Endothelial cell of umbilical vein (primary cell): Measurements from ENCODE around the gene CPB2. TPM values are rescaled to one million over a fixed set of nuclear protein-coding genes. Genes with fewer than 3 reads are reported as not detected.

Experiments
- BruUV-seq: library from RNA; stranded (reverse); fragments of 400-500 nt; replicated peaks from 2 replicates; lab custom pipeline; 2021; lab: Mats Ljungman, UMichigan
- CTCF ChIA-PET: fragments of 300-600, 350-600 bp; sonication (Branson Sonifier 250); formaldehyde crosslinking; loops from one replicate; lab custom pipeline; 2021; ENCODE audit warnings: antibody characterized with exemption, inconsistent platforms; lab: Charles Lee
- POLR2A ChIA-PET: fragments of 300-600, 350-600 bp; sonication (Branson Sonifier 250); formaldehyde crosslinking; loops from one replicate; lab custom pipeline; 2021; ENCODE audit warnings: antibody characterized with exemption, inconsistent platforms; lab: Charles Lee
- DNase-seq: peaks from one replicate; pipeline ENCODE4 v3.0.0-alpha.2; 2011; ENCODE audit warnings: low read depth, low spot score
- FAIRE-seq: peaks from 2 replicates; lab custom pipeline; 2011; peaks lifted over from hg19 to GRCh38; lab: Jason Lieb, UNC
- H2AFZ ChIP-seq: 2 replicates; pipeline ENCODE4 v1.6.0; 2012; ENCODE audit warnings: low read depth, low read length, control low read depth, inconsistent platforms
- H3K27ac ChIP-seq: 2 replicates; pipeline ENCODE4 v1.5.1; 2011; ENCODE audit warnings: low read depth, mild to moderate bottlenecking, control low read depth, low read length, moderate library complexity; ENCODE audit not compliant: insufficient read depth
- H3K27me3 ChIP-seq, 2 experiments: 2 replicates each; pipeline versions ENCODE4 v1.6.0 to v1.6.1; 2011; ENCODE audit warnings: low read length in 2 of 2, mixed read lengths in 1 of 2; ENCODE audit not compliant: control insufficient read depth in 2 of 2, insufficient read depth in 2 of 2
- H3K36me3 ChIP-seq, 2 experiments: 2 replicates in 1 of 2; 3 replicates in 1 of 2; pipeline ENCODE4 v1.5.1; 2011; ENCODE audit warnings: low read length in 2 of 2, mild to moderate bottlenecking in 1 of 2, moderate library complexity in 1 of 2; ENCODE audit not compliant: control insufficient read depth in 2 of 2, insufficient read depth in 2 of 2; ENCODE audit errors: extremely low read depth in 1 of 2
- H3K4me1 ChIP-seq: 3 replicates; pipeline ENCODE4 v1.5.1; 2011; ENCODE audit warnings: mild to moderate bottlenecking, low read length; ENCODE audit not compliant: control insufficient read depth, insufficient read depth; ENCODE audit errors: extremely low read depth
- H3K4me2 ChIP-seq: 2 replicates; pipeline ENCODE4 v1.6.1; 2011; ENCODE audit warnings: low read length, control low read depth, mixed read lengths; ENCODE audit not compliant: insufficient read depth
- H3K4me3 ChIP-seq, 3 experiments: fragments of 200-600 bp in 1 of 3; sonication (generic), shearing (Covaris generic) in 1 of 3; replicated peaks in 1 of 3; 2 replicates each; pipeline ENCODE4 v1.5.1; 2011 to 2016; ENCODE audit warnings: control low read depth in 3 of 3, low read length in 3 of 3, mild to moderate bottlenecking in 2 of 3, inconsistent platforms in 1 of 3, low read depth in 1 of 3, moderate library complexity in 1 of 3; ENCODE audit not compliant: insufficient read depth in 1 of 3
- H3K79me2 ChIP-seq: 2 replicates; pipeline ENCODE4 v1.6.0; 2012; ENCODE audit warnings: low read length, inconsistent platforms; ENCODE audit not compliant: control insufficient read depth, insufficient read depth
- H3K9ac ChIP-seq: replicated peaks from 2 replicates; pipeline ENCODE3; 2011; ENCODE audit warnings: low read length, control low read depth; ENCODE audit not compliant: insufficient read depth; ENCODE audit errors: extremely low read depth
- H3K9me1 ChIP-seq: replicated peaks from 3 replicates; pipeline ENCODE4 v1.6.0; 2011; ENCODE audit warnings: mild to moderate bottlenecking, low read length; ENCODE audit not compliant: control insufficient read depth, insufficient read depth; ENCODE audit errors: extremely low read depth
- H3K9me3 ChIP-seq: replicated peaks from 2 replicates; pipeline ENCODE4 v1.5.1; 2012; ENCODE audit warnings: low read length, inconsistent platforms; ENCODE audit not compliant: control insufficient read depth, insufficient read depth
- H4K20me1 ChIP-seq: replicated peaks from 2 replicates; pipeline ENCODE3; 2011; ENCODE audit warnings: mild to moderate bottlenecking, low read length; ENCODE audit not compliant: control insufficient read depth, insufficient read depth; ENCODE audit errors: extremely low read depth
- CTCF ChIP-seq, 2 donors: IDR thresholded peaks; 1 replicate in 1 of 2; 2 replicates in 1 of 2; pipeline ENCODE4 v1.5.1; 2011; ENCODE audit warnings: low read length in 2 of 2, mild to moderate bottlenecking in 2 of 2, moderate library complexity in 2 of 2, control low read depth in 1 of 2, inconsistent platforms in 1 of 2, low read depth in 1 of 2; ENCODE audit not compliant: insufficient read depth in 1 of 2; ENCODE audit errors: extremely low read depth in 1 of 2
- EZH2 ChIP-seq: IDR thresholded peaks from 2 replicates; pipeline ENCODE4 v1.6.1; 2012; ENCODE audit warnings: borderline replicate concordance, low read depth, mild to moderate bottlenecking, moderate library complexity, low read length, inconsistent platforms; ENCODE audit not compliant: severe bottlenecking
- FOS ChIP-seq: IDR thresholded peaks from 2 replicates; pipeline ENCODE4 v1.6.1; 2011; ENCODE audit warnings: mild to moderate bottlenecking, low read length, moderate library complexity, borderline replicate concordance; ENCODE audit not compliant: insufficient read depth
- GATA2 ChIP-seq: IDR thresholded peaks from 2 replicates; pipeline ENCODE4 v1.7.0; 2011; ENCODE audit warnings: low read depth, mild to moderate bottlenecking, moderate library complexity, mixed read lengths, low read length; ENCODE audit not compliant: insufficient read length, insufficient read depth
- JUN ChIP-seq: IDR thresholded peaks from 2 replicates; pipeline ENCODE4 v1.6.1; 2011; ENCODE audit warnings: borderline replicate concordance, low read depth; ENCODE audit not compliant: insufficient read length, insufficient read depth
- MYC ChIP-seq: IDR thresholded peaks from one replicate; pipeline ENCODE4 v1.6.1; 2011; ENCODE audit warnings: mild to moderate bottlenecking, low read depth, low read length
- POLR2A ChIP-seq: IDR thresholded peaks from 2 replicates; pipeline ENCODE4 v1.6.1; 2012; ENCODE audit warnings: low read depth, mild to moderate bottlenecking, control low read depth, low read length
- POLR2AphosphoS5 ChIP-seq: IDR thresholded peaks from 2 replicates; pipeline ENCODE4 v1.6.1; 2012; ENCODE audit warnings: low read depth, mild to moderate bottlenecking, control low read depth, low read length, moderate library complexity; ENCODE audit not compliant: insufficient read depth
- dilution Hi-C: fragments of 300-500 bp; cut with MboI; formaldehyde crosslinking; loops from one replicate; pipeline ENCODE4 v1.15.0; 2019; ENCODE audit warnings: low sequenced_read_pairs; ENCODE audit not compliant: extremely low pct_ligation_motif_present
- intact Hi-C: fragments of 100-400 bp; cut with micrococcal nuclease; formaldehyde crosslinking; loops from one replicate; pipeline ENCODE4 v1.10.0; 2022
- polyA plus RNA-seq, 4 experiments: library from polyadenylated mRNA; depleted of rRNA in 3 of 4; stranded (reverse) in 3 of 4; unstranded in 1 of 4; fragments of >200 nt; gene quantifications; 2 replicates each; pipeline versions ENCODE4 v1.2.1 to v1.2.3, GENCODE V29; 2011 to 2012; ENCODE audit warnings: missing spikeins in 1 of 4
- total RNA-seq: library from RNA; stranded (reverse); gene quantifications from 2 replicates; pipeline ENCODE4 v1.2.3, GENCODE V29; 2021
- TF ChIP-seq, protein P1 (sequence below): IDR thresholded peaks from 2 replicates; pipeline ENCODE4 v1.6.1; 2011; ENCODE audit not compliant: insufficient read depth, insufficient read length

The CPB2 gene
- total and polyA plus RNA-seq, 2 donors (not counting 3 experiments of a cell fraction or from before 2014, with no cell fraction given) = not detected

- Histone ChIP-seq H3K4me2 (no peak overlapping the region), H3K9me3 (no peaks in the 10 kb centered on the region)
- CTCF ChIA-PET = interaction anchor here (1.4 to 1.5 kb wide), 2 partner anchors 189 to 294 kb away, joined by 3 to 6 read pairs; no protein-coding TSS in a partner anchor
Measured at GRCh38 chr13:46132109-46132508, 27.3 kb upstream of the CPB2 start.

More at GRCh38 chr13:46132109-46132508, 27.3 kb upstream of the CPB2 start:
- H2AFZ ChIP-seq = no peak overlapping the region
- POLR2A ChIA-PET = no interaction called here
- dilution Hi-C loops (no loop called here), intact Hi-C loops (no loop called here)
- no peaks in the 10 kb centered on the region for H3K36me3 ChIP-seq
- no peaks in the 10 kb centered on the region for H4K20me1 ChIP-seq
- peaks cover 23 to 29% of the 10 kb centered on the region in 2 experiments for H3K27me3 ChIP-seq
- TF ChIP-seq GATA2 = no peak
- TF ChIP-seq POLR2AphosphoS5 = no peak
- TF ChIP-seq EZH2 = no peak
- TF ChIP-seq JUN = no peak
- TF ChIP-seq FOS = no peak
- TF ChIP-seq, protein P1, sequence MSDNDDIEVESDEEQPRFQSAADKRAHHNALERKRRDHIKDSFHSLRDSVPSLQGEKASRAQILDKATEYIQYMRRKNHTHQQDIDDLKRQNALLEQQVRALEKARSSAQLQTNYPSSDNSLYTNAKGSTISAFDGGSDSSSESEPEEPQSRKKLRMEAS = no peak
- TF ChIP-seq MYC = no peak
- TF ChIP-seq POLR2A = no peak
- TF ChIP-seq CTCF (IDR thresholded peaks at IDR 0.05; ENCODE audit: extremely low read depth in 1 of 2, insufficient read depth in 1 of 2, low read depth in 1 of 2, low read length in 2 of 2) = no peak
- no peak overlapping the region for H3K4me3 ChIP-seq
- no peak overlapping the region for H3K9ac ChIP-seq
- no TSS peak for BruUV-seq
- FAIRE-seq (no peak), DNase-seq (no peak)
- H3K4me1 ChIP-seq = no peaks in the 10 kb centered on the region
- no peaks in the 10 kb centered on the region for H3K79me2 ChIP-seq
- no peak overlapping the region for H3K27ac ChIP-seq
- H3K9me1 ChIP-seq = no peaks in the 10 kb centered on the region
